ENCODE results near the gene SIRT2. TPM values are rescaled to one million over a fixed set of nuclear protein-coding genes. Genes with fewer than 3 reads are reported as not detected.
"Not testable (repeated sequence)": the region's sequence is repeated elsewhere in the genome, so short reads cannot be mapped to it uniquely, and the experiment has no call there.

The SIRT2 gene
- total and polyA plus RNA-seq, 4 donors: 34.6 to 51.2 (median 38.6) TPM

DNA sequence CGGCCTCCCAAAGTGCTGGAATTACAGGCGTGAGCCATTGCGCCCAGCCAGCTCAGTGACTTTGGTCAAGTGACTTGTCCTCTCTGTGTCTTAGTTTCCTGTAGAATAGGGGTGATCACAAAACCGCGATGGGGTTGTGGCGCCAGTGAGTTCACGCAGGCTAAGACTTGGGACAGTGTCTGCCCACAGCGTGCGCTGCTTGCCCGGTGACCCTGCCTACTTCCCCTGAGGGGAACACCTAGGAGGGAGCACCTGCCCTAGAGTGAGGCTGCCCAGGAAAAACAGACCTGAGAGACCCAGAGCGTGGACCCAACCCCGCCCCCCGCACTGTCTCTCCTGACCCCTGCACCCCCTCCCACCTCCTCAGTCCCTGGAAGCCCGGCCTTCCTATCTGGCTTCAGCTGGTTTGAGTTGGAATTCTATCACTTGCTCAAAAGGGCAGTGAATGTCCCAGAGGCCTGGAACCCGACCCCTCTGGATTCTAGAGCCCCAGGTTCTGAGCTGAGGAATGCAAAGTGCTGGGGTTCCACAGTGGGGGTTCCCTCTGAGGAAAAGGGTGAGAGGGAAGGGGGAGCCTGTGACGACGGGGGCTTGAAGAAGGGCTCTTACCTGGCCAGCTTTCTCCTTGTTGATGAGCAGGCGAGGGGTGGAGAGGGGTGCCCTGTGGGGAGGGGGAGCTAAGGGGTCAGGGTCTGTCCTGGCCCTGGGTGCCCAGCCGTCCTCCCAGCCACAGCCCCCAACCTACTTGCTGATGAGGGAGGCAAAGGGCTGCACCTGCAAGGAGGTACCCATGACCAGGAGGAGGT is 19.1 kb downstream of the SIRT2 start:
- H3K27me3 ChIP-seq (ENCODE audit: control insufficient read depth in 1 of 2, insufficient read depth in 2 of 2, low read length in 1 of 2): no peaks in the 10 kb centered on the region
- H3K9me3 ChIP-seq (ENCODE audit: control insufficient read depth, low read length): no peaks in the 10 kb centered on the region
- intact Hi-C loops (cut with DNase I): loop anchor here in 1 of 2 donors (10.0 kb wide), 1 partner anchor 475 kb away; the partner anchor contains the start of gene FAM98C
- DNase-seq (no peak), ATAC-seq (ENCODE audit: low FRiP score) (no peak)
- WGBS, 2 donors: 92% methylated on average over 17 to 19 of the region's 19 CpGs
- no peak overlapping the region for H3K27ac ChIP-seq (ENCODE audit: low read depth in 1 of 2, low read length in 2 of 2)
- no peak overlapping the region for H3K4me3 ChIP-seq (ENCODE audit: low read length in 2 of 2)
- H3K4me1 ChIP-seq (ENCODE audit: control insufficient read depth in 1 of 2, insufficient read depth in 2 of 2, low read length in 2 of 2): no peaks in the 10 kb centered on the region
- H3K36me3 ChIP-seq (ENCODE audit: control insufficient read depth in 1 of 2, insufficient read depth in 2 of 2, low read length in 1 of 2): no peaks in the 10 kb centered on the region

GRCh38 chr19:38879400-38879751 is 20.0 kb downstream of the SIRT2 start:
- DNase-seq: no peak
- Histone ChIP-seq H3K36me3 (ENCODE audit: control insufficient read depth in 1 of 2, insufficient read depth in 2 of 2, low read length in 1 of 2) (no peaks in the 10 kb centered on the region), H3K27ac (ENCODE audit: low read depth in 1 of 2, low read length in 2 of 2) (no peak overlapping the region), H3K4me1 (ENCODE audit: control insufficient read depth in 1 of 2, insufficient read depth in 2 of 2, low read length in 2 of 2) (no peaks in the 10 kb centered on the region), H3K4me3 (ENCODE audit: low read length in 2 of 2) (no peak overlapping the region), H3K9me3 (ENCODE audit: control insufficient read depth, low read length) (no peaks in the 10 kb centered on the region), H3K27me3 (ENCODE audit: control insufficient read depth in 1 of 2, insufficient read depth in 2 of 2, low read length in 1 of 2) (no peaks in the 10 kb centered on the region)
- ATAC-seq (ENCODE audit: low FRiP score): no peak
- 85 to 87% methylated on average over 11 of the region's 11 CpGs for WGBS, 2 donors
- intact Hi-C loops (cut with DNase I): loop anchor here (10.0 kb wide), 3 partner anchors 115 to 365 kb away; no protein-coding TSS in a partner anchor

DNA sequence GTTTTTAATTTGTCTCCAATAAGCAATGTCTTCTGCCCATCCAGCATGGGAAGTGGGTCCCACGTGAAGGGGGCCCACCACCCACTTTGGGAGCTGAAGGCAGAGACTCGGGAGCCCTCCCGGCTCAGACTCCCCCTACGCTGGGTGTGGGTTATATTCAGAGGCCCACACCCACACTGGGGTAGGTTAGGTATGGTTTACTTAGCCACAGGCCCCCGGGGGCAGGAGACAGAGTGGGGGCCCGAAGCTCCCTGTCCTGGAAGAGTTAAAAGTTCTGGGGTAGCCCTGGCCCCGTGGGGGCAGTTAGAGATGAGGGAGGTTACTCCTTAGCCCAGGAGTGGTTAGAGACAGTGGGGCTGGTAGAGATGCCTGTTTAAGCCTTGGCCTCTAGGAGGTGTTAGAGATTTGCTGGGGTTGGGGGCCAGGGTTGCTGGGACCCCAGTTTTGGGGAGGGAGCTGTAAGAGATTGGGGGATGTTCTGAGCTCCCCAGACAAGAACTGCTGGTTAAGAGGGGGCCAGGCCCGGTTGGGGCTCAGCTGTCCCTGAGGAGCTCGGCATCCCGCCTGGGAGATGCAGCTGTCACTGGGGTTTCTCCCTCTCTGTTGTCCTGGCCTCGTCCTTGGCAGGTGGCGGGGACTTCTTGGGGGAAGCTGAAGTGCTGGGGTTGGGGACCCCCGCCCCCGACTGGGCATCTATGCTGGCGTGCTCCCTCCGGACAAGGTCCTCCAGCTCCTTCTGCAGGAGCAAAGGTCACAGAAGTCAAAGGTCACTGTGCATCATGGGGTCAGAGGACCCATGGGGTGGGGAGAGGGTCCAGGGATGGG is 20.6 kb downstream of the SIRT2 start:
- Histone ChIP-seq H3K4me1 (ENCODE audit: control insufficient read depth in 1 of 2, insufficient read depth in 2 of 2, low read length in 2 of 2) (no peaks in the 10 kb centered on the region), H3K4me3 (ENCODE audit: low read length in 2 of 2) (no peak overlapping the region), H3K27me3 (ENCODE audit: control insufficient read depth in 1 of 2, insufficient read depth in 2 of 2, low read length in 1 of 2) (no peaks in the 10 kb centered on the region), H3K27ac (ENCODE audit: low read depth in 1 of 2, low read length in 2 of 2) (no peak overlapping the region), H3K36me3 (ENCODE audit: control insufficient read depth in 1 of 2, insufficient read depth in 2 of 2, low read length in 1 of 2) (no peaks in the 10 kb centered on the region), H3K9me3 (ENCODE audit: control insufficient read depth, low read length) (no peaks in the 10 kb centered on the region)
- intact Hi-C loops (cut with DNase I): loop anchor here (10.0 kb wide), 3 partner anchors 114 to 364 kb away; no protein-coding TSS in a partner anchor
- 75 to 81% methylated on average over 16 of the region's 16 CpGs for WGBS, 2 donors
- ATAC-seq (ENCODE audit: low FRiP score): no peak
- DNase-seq: no peak

- whole genome bisulfite sequencing, 2 donors: 62 to 64% methylated on average over 11 of the region's 11 CpGs
- no peaks in the 10 kb centered on the region for H3K36me3 ChIP-seq (ENCODE audit: control insufficient read depth in 1 of 2, insufficient read depth in 2 of 2, low read length in 1 of 2)
- ATAC-seq (ENCODE audit: low FRiP score): peak; percentile 37
- no peaks in the 10 kb centered on the region for H3K4me1 ChIP-seq (ENCODE audit: control insufficient read depth in 1 of 2, insufficient read depth in 2 of 2, low read length in 2 of 2)
- H3K27ac ChIP-seq (ENCODE audit: low read depth in 1 of 2, low read length in 2 of 2): no peak within 1 kb of the TSS
- intact Hi-C loops (cut with DNase I): loop anchor here (10.0 kb wide), 3 partner anchors 113 to 363 kb away; no protein-coding TSS in a partner anchor
- no peak within 1 kb of the TSS for H3K4me3 ChIP-seq (ENCODE audit: low read length in 2 of 2)
- no peaks in the 10 kb centered on the region for H3K27me3 ChIP-seq (ENCODE audit: control insufficient read depth in 1 of 2, insufficient read depth in 2 of 2, low read length in 1 of 2)
- no peak for DNase-seq
- H3K9me3 ChIP-seq (ENCODE audit: control insufficient read depth, low read length): no peaks in the 10 kb centered on the region
Observed at GRCh38 chr19:38877781-38878574, 21.4 kb downstream of the SIRT2 start, which contains the start of gene RINL. Gene RINL (minus strand): TSS chr19:38878275. CDS start chr19:38876742, 1,533 bp downstream.

DNA sequence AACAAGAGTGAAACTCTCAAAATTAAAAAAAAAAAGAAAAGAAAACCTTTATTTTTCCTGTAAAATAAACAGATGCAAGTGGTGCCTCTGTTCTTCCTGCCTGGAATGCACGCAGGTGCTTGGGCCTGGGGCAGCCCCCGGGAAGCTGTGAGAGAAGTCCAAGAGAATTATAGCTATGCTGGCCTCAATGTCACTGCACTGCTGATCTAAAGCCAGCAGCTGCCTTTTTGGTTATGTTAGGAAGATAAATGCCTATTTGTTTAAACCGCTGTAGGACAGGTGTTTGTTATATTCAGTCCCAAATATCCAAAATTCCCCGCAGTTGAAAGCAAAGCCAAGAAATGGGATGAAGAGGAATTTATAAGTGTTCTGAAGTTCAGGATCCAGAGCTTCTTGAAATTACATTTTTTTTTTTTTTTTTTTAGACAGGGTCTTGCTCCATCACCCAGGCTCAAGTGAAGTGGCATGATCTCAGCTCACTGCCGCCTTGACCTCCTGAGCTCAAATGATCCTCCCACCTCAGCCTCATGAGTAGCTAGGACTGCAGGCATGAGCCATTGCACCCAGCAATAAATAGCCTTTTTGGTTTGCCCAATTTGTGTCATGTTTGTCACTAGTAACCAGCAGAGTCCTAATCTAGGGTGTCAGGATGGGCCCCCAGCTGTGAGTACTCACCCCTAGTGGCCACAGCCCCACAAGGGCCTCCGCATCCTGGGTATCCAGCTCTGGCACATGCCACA is 23.6 kb downstream of the SIRT2 start:
- Histone ChIP-seq H3K4me1 (ENCODE audit: control insufficient read depth in 1 of 2, insufficient read depth in 2 of 2, low read length in 2 of 2) (no peaks in the 10 kb centered on the region), H3K27me3 (ENCODE audit: control insufficient read depth in 1 of 2, insufficient read depth in 2 of 2, low read length in 1 of 2) (no peaks in the 10 kb centered on the region), H3K4me3 (ENCODE audit: low read length in 2 of 2) (no peak overlapping the region), H3K36me3 (ENCODE audit: control insufficient read depth in 1 of 2, insufficient read depth in 2 of 2, low read length in 1 of 2) (no peaks in the 10 kb centered on the region), H3K27ac (ENCODE audit: low read depth in 1 of 2, low read length in 2 of 2) (no peak overlapping the region), H3K9me3 (ENCODE audit: control insufficient read depth, low read length) (no peaks in the 10 kb centered on the region)
- intact Hi-C loops (cut with DNase I): loop anchor here (10.0 kb wide), 3 partner anchors 111 to 361 kb away; no protein-coding TSS in a partner anchor
- no peak for ATAC-seq (ENCODE audit: low FRiP score)
- 80 to 83% methylated on average over 6 of the region's 6 CpGs for WGBS, 2 donors
- DNase-seq: no peak

- H3K27me3 ChIP-seq (ENCODE audit: control insufficient read depth in 1 of 2, insufficient read depth in 2 of 2, low read length in 1 of 2); H3K4me3 ChIP-seq (ENCODE audit: low read length in 2 of 2); H3K27ac ChIP-seq (ENCODE audit: low read depth in 1 of 2, low read length in 2 of 2); DNase-seq; H3K4me1 ChIP-seq (ENCODE audit: control insufficient read depth in 1 of 2, insufficient read depth in 2 of 2, low read length in 2 of 2); H3K9me3 ChIP-seq (ENCODE audit: control insufficient read depth, low read length); H3K36me3 ChIP-seq (ENCODE audit: control insufficient read depth in 1 of 2, insufficient read depth in 2 of 2, low read length in 1 of 2); ATAC-seq (ENCODE audit: low FRiP score): not testable (repeated sequence)
- WGBS, 2 donors: 84 to 89% methylated on average over 10 of the region's 10 CpGs
- intact Hi-C loops (cut with DNase I): loop anchor here (10.0 kb wide), 3 partner anchors 109 to 359 kb away; no protein-coding TSS in a partner anchor
Observed at GRCh38 chr19:38873400-38873799, 26.0 kb downstream of the SIRT2 start.

DNA sequence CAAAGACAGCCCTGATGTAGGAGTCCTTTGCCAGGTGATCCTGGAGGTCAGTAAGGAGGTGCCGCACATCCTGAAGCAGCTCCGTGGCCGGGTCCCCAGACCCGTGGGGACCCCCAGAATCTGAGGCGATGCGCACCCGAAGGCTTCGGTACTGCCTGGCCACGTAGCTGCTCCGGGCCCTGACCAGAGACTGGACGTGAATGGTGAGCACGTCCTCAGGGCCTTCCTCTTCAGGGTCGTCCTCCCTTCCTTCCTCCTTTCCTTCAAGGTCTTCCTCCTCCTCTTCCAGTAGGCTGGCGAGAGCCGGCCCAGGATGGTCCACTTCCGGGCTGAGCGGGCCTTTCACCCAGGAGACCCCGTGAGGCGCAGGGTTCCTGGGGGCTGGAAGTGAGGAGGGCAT is 28.8 kb downstream of the SIRT2 start:
- no peaks in the 10 kb centered on the region for H3K27me3 ChIP-seq (ENCODE audit: control insufficient read depth in 1 of 2, insufficient read depth in 2 of 2, low read length in 1 of 2)
- no peaks in the 10 kb centered on the region for H3K4me1 ChIP-seq (ENCODE audit: control insufficient read depth in 1 of 2, insufficient read depth in 2 of 2, low read length in 2 of 2)
- H3K9me3 ChIP-seq (ENCODE audit: control insufficient read depth, low read length): no peaks in the 10 kb centered on the region
- no peak overlapping the region for H3K27ac ChIP-seq (ENCODE audit: low read depth in 1 of 2, low read length in 2 of 2)
- no peak for DNase-seq
- 96 to 97% methylated on average over 19 of the region's 19 CpGs for WGBS, 2 donors
- no peaks in the 10 kb centered on the region for H3K36me3 ChIP-seq (ENCODE audit: control insufficient read depth in 1 of 2, insufficient read depth in 2 of 2, low read length in 1 of 2)
- ATAC-seq (ENCODE audit: low FRiP score): no peak
- H3K4me3 ChIP-seq (ENCODE audit: low read length in 2 of 2): no peak overlapping the region
- intact Hi-C loops (cut with DNase I): loop anchor here (10.0 kb wide), 3 partner anchors 106 to 356 kb away; no protein-coding TSS in a partner anchor

Measured in aorta (tissue), 5 donors.